K562 (cell line): Measurements from ENCODE around the gene C1QTNF9B. TPM values are rescaled to one million over a fixed set of nuclear protein-coding genes. Genes with fewer than 3 reads are reported as not detected.

Experiments used
- ATAC-seq: fragments of 200-7000 bp; cut with Tn5 transposase; 3 replicates; pipeline ENCODE4 v1.9.1; 2020; ENCODE audit warnings: moderate library complexity
- BruUV-seq: library from RNA; stranded (reverse); fragments of 400-500 nt; replicated peaks from 2 replicates; lab custom pipeline; 2021; lab: Mats Ljungman, UMichigan
- CTCF ChIA-PET: fragments of 300-600 bp; formaldehyde crosslinking; extraction: SDS; loops from one replicate; lab custom pipeline; 2021; ENCODE audit warnings: low intra/inter-chr PET ratio; lab: Yijun Ruan, JAX
- POLR2A ChIA-PET: fragments of 300-600, 350-650 bp; sonication (Branson Sonifier 250); formaldehyde crosslinking; extraction: SDS; loops from one replicate; lab custom pipeline; 2021; ENCODE audit warnings: antibody characterized with exemption, inconsistent platforms; lab: Yijun Ruan, JAX
- DNase-seq, 4 experiments: peaks; one replicate each; pipeline versions ENCODE4 v3.0.0 to v3.0.0-alpha.2; 2011 to 2018; ENCODE audit warnings: low spot score in 3 of 4, mixed read lengths in 3 of 4; ENCODE audit errors: extremely low read depth in 1 of 4
- FAIRE-seq: peaks from 2 replicates; lab custom pipeline; 2011; peaks lifted over from hg19 to GRCh38; lab: Jason Lieb, UNC
- H2AFZ ChIP-seq: 2 replicates; pipeline ENCODE4 v1.6.0; 2011; ENCODE audit warnings: low read depth, low read length, control low read depth, inconsistent platforms
- H3K27ac ChIP-seq: fragments of 200-600 bp; 3 replicates; pipeline ENCODE4 v1.8.0; 2011; ENCODE audit warnings: low read depth, mild to moderate bottlenecking, control low read depth, inconsistent platforms, low read length, moderate library complexity, mixed read lengths; ENCODE audit errors: extremely low read depth
- H3K27me3 ChIP-seq, 2 experiments: fragments of 300-600 bp in 1 of 2; 2 replicates in 1 of 2; 3 replicates in 1 of 2; pipeline versions ENCODE4 v1.6.0 to v1.8.0; 2011; ENCODE audit warnings: inconsistent platforms in 2 of 2, low read length in 2 of 2, mild to moderate bottlenecking in 1 of 2, mixed read lengths in 1 of 2, moderate library complexity in 1 of 2; ENCODE audit not compliant: control insufficient read depth in 2 of 2, insufficient read depth in 2 of 2
- H3K36me3 ChIP-seq: fragments of 300-600 bp; 3 replicates; pipeline ENCODE4 v1.8.0; 2011; ENCODE audit warnings: mild to moderate bottlenecking, low read length, inconsistent platforms; ENCODE audit not compliant: control insufficient read depth, insufficient read depth
- H3K4me1 ChIP-seq, 2 experiments: fragments of 200-600 bp in 1 of 2; replicated peaks in 1 of 2; 2 replicates in 1 of 2; 3 replicates in 1 of 2; pipeline versions ENCODE4 v1.5.1 to v1.8.0; 2011; ENCODE audit warnings: inconsistent platforms in 2 of 2, low read length in 2 of 2, mild to moderate bottlenecking in 1 of 2, mixed read lengths in 1 of 2, moderate library complexity in 1 of 2; ENCODE audit not compliant: control insufficient read depth in 2 of 2, insufficient read depth in 2 of 2
- H3K4me2 ChIP-seq: 2 replicates; pipeline ENCODE4 v1.6.1; 2011; ENCODE audit warnings: low read length, control low read depth, inconsistent platforms, mixed read lengths; ENCODE audit not compliant: insufficient read depth
- H3K4me3 ChIP-seq: fragments of 200-600 bp; sonication (generic), shearing (Covaris generic); 2 replicates; pipeline ENCODE4 v1.5.1; 2016; ENCODE audit warnings: control low read depth, inconsistent platforms
- H3K79me2 ChIP-seq: fragments of 200-600 bp; 3 replicates; pipeline ENCODE4 v1.8.0; 2011; ENCODE audit warnings: low read length, inconsistent platforms; ENCODE audit not compliant: control insufficient read depth, insufficient read depth
- H3K9ac ChIP-seq, 2 experiments: 2 replicates each; pipeline versions ENCODE4 v1.6.0 to v1.6.1; 2011; ENCODE audit warnings: low read depth in 2 of 2, low read length in 2 of 2, control low read depth in 1 of 2, inconsistent platforms in 1 of 2, mild to moderate bottlenecking in 1 of 2, mixed read lengths in 1 of 2; ENCODE audit not compliant: insufficient read depth in 1 of 2
- H3K9me1 ChIP-seq: one replicate; pipeline ENCODE4 v1.6.0; 2011; ENCODE audit warnings: inconsistent platforms, mild to moderate bottlenecking, low read length, moderate library complexity; ENCODE audit not compliant: control insufficient read depth, insufficient read depth
- H3K9me3 ChIP-seq: replicated peaks from 2 replicates; pipeline ENCODE4 v1.5.1; 2011; ENCODE audit warnings: low read depth, low read length, inconsistent platforms; ENCODE audit not compliant: control insufficient read depth, insufficient read depth
- H4K20me1 ChIP-seq: replicated peaks from 2 replicates; pipeline ENCODE4 v1.6.1; 2011; ENCODE audit warnings: low read length, inconsistent platforms, mixed read lengths; ENCODE audit not compliant: control insufficient read depth, insufficient read depth
- ARID4B ChIP-seq: sonication (generic); formaldehyde crosslinking; IDR thresholded peaks from 2 replicates; pipeline ENCODE4 v1.8.0; 2022; ENCODE audit warnings: mild to moderate bottlenecking, missing genetic modification reagents
- CREB5 ChIP-seq: fragments of 250-450 bp; sonication (Bioruptor Pico); IDR thresholded peaks from 2 replicates; pipeline ENCODE4 v1.5.0; 2020; ENCODE audit warnings: mild to moderate bottlenecking
- ETS2 ChIP-seq: IDR thresholded peaks from 2 replicates; pipeline ENCODE4 v1.6.1; 2016; ENCODE audit warnings: borderline replicate concordance, missing genetic modification characterization, mild to moderate bottlenecking, moderate library complexity, missing compliant biosample characterization; ENCODE audit not compliant: poor library complexity, severe bottlenecking
- HNRNPUL1 ChIP-seq: fragments of 200-400 bp; formaldehyde crosslinking; IDR thresholded peaks from 2 replicates; pipeline ENCODE4 v1.6.1; 2017; ENCODE audit warnings: low read length
- IRF1 ChIP-seq: sonication (generic); formaldehyde crosslinking; IDR thresholded peaks from 2 replicates; pipeline ENCODE4 v1.8.0; 2022; ENCODE audit warnings: missing genetic modification reagents, mild to moderate bottlenecking, borderline replicate concordance
- KAT2B ChIP-seq: IDR thresholded peaks from one replicate; pipeline ENCODE4 v1.6.1; 2012; ENCODE audit warnings: low read depth, mild to moderate bottlenecking, control low read depth, inconsistent platforms, low read length, moderate library complexity
- NFXL1 ChIP-seq: fragments of 450-650 bp; formaldehyde crosslinking; IDR thresholded peaks from 2 replicates; pipeline ENCODE4 v1.4.0; 2021; ENCODE audit warnings: mild to moderate bottlenecking
- PRPF4 ChIP-seq: fragments of 200-400 bp; formaldehyde crosslinking; IDR thresholded peaks from one replicate; pipeline ENCODE4 v1.6.1; 2017; ENCODE audit warnings: low read length, low read depth, mild to moderate bottlenecking; ENCODE audit not compliant: insufficient read depth, poor library complexity, severe bottlenecking
- RBFOX2 ChIP-seq: fragments of 200-400 bp; formaldehyde crosslinking; IDR thresholded peaks from 2 replicates; pipeline ENCODE4 v1.6.1; 2017; ENCODE audit warnings: low read depth, mild to moderate bottlenecking, low read length, moderate library complexity
- SAFB2 ChIP-seq: fragments of 200-400 bp; formaldehyde crosslinking; IDR thresholded peaks from 2 replicates; pipeline ENCODE4 v1.6.1; 2018; ENCODE audit warnings: borderline replicate concordance, low read length, low read depth, moderate library complexity; ENCODE audit not compliant: severe bottlenecking
- SLC30A9 ChIP-seq: fragments of 250-450 bp; sonication (Bioruptor Pico); IDR thresholded peaks from 2 replicates; pipeline ENCODE4 v1.8.0; 2022; ENCODE audit warnings: mild to moderate bottlenecking, moderate library complexity
- SMARCE1 ChIP-seq: fragments of 450-650 bp; IDR thresholded peaks from 2 replicates; pipeline ENCODE4 v1.7.1; 2016; ENCODE audit warnings: mild to moderate bottlenecking
- ZBED1 ChIP-seq: IDR thresholded peaks from 2 replicates; pipeline ENCODE4 v1.6.1; 2014
- ZC3H4 ChIP-seq: sonication (generic); formaldehyde crosslinking; IDR thresholded peaks from 2 replicates; pipeline ENCODE4 v1.9.0; 2021; ENCODE audit warnings: missing genetic modification reagents, borderline replicate concordance
- ZNF24 ChIP-seq: fragments of 450-650 bp; IDR thresholded peaks from 2 replicates; pipeline ENCODE4 v1.6.1; 2016
- ZNF274 ChIP-seq: IDR thresholded peaks from 2 replicates; pipeline ENCODE4 v1.6.1; 2011; ENCODE audit warnings: low read depth, mild to moderate bottlenecking, low read length, moderate library complexity, borderline replicate concordance
- WGBS: fragments of 100-300 bp; shearing (Covaris generic); methylation state at CpG from one replicate; pipeline ENCODE4 v1.1.6; 2016; ENCODE audit warnings: low coverage, mixed read lengths; ENCODE audit not compliant: insufficient coverage; ENCODE audit errors: missing lambda C conversion rate; 5-methylcytosine and 5-hydroxymethylcytosine counted together
- in situ Hi-C: fragments of 300-500 bp; cut with MboI; formaldehyde crosslinking; loops from 4 replicates; pipeline ENCODE4 v1.15.0; 2018; ENCODE audit warnings: inconsistent platforms, mixed read lengths
- intact Hi-C: fragments of 100-400 bp; cut with micrococcal nuclease; formaldehyde crosslinking; loops from 2 replicates; pipeline ENCODE4 v1.14.2; 2022
- polyA plus RNA-seq, 8 experiments: library from polyadenylated mRNA; depleted of rRNA in 4 of 8; stranded (reverse) in 5 of 8; unstranded in 3 of 8; fragments of >200 nt; fragmentation: Nextera tagmentation in 2 of 8; fragmentation: Illumina TruSeq in 1 of 8; extraction: Ambion mirVana in 2 of 8; extraction: Trizol in 1 of 8; gene quantifications; 2 replicates each; pipeline versions ENCODE4 v1.2.1 to v1.2.3, GENCODE V29; 2011 to 2014; ENCODE audit warnings: inconsistent platforms in 1 of 8, missing spikeins in 1 of 8
- total RNA-seq, 7 experiments: library from RNA; depleted of rRNA in 6 of 7; stranded (reverse); fragments of >200 nt in 6 of 7; fragmentation: Illumina TruSeq in 2 of 7; extraction: Trizol in 2 of 7; gene quantifications; 2 replicates each; pipeline versions ENCODE4 v1.2.1 to v1.2.3, GENCODE V29; 2011 to 2021; ENCODE audit warnings: low replicate concordance in 1 of 7

The C1QTNF9B gene
- total and polyA plus RNA-seq, 9 of the 15 experiments (the other 6 are each of a cell fraction or from before 2014, with no cell fraction given) = 0.14 to 0.94 (median 0.35) TPM; not detected in 3

GRCh38 chr13:23941211-23941610 is 43.9 kb upstream of the C1QTNF9B start:
- no peaks in the 10 kb centered on the region for H3K27me3 ChIP-seq
- no peak overlapping the region for H3K4me3 ChIP-seq
- no peak overlapping the region for H3K9ac ChIP-seq
- H3K4me2 ChIP-seq = no peak overlapping the region
- H3K9me3 ChIP-seq = no peaks in the 10 kb centered on the region
- FAIRE-seq (no peak), ATAC-seq (no peak), DNase-seq (no peak)
- in situ Hi-C loops = no loop called here
- no TSS peak for BruUV-seq
- no peaks in the 10 kb centered on the region for H3K9me1 ChIP-seq
- no peak overlapping the region for H3K27ac ChIP-seq
- no peaks in the 10 kb centered on the region for H3K4me1 ChIP-seq
- no peaks in the 10 kb centered on the region for H3K36me3 ChIP-seq
- CTCF ChIA-PET = no interaction called here
- POLR2A ChIA-PET = interaction anchor here (0.8 kb wide), 1 partner anchor 12 kb away, joined by 3 read pairs; no protein-coding TSS in a partner anchor
- intact Hi-C loops = no loop called here
- H3K79me2 ChIP-seq = no peaks in the 10 kb centered on the region
- WGBS = 0% methylated on average over 3 of the region's 3 CpGs
- H4K20me1 ChIP-seq = no peaks in the 10 kb centered on the region
- no peak overlapping the region for H2AFZ ChIP-seq
- no peak for TF ChIP-seq IRF1 (CRISPR knock-in tag)
- TF ChIP-seq SAFB2 = no peak
- no peak for TF ChIP-seq NFXL1 (CRISPR knock-in tag)
- no peak for TF ChIP-seq SMARCE1
- no peak for TF ChIP-seq SLC30A9 (CRISPR knock-in tag)
- TF ChIP-seq ETS2 (tag) = no peak
- TF ChIP-seq ZC3H4 (CRISPR knock-in tag) = no peak
- TF ChIP-seq PRPF4 = no peak
- no peak for TF ChIP-seq HNRNPUL1
- no peak for TF ChIP-seq KAT2B
- TF ChIP-seq ARID4B (CRISPR knock-in tag) = no peak
- TF ChIP-seq ZNF274 = no peak
- no peak for TF ChIP-seq RBFOX2
- TF ChIP-seq CREB5 (CRISPR knock-in tag) = no peak
- no peak for TF ChIP-seq ZBED1
- TF ChIP-seq ZNF24 = no peak
